ENCODE data around the gene TAAR5. TPM values are rescaled to one million over a fixed set of nuclear protein-coding genes. Genes with fewer than 3 reads are reported as not detected.

TAAR5 gene
- polyA plus RNA-seq, 1 of the 3 experiments (the other 2 are of a cell fraction) = not detected

- 25% methylated on average over 6 of the region's 6 CpGs for WGBS (ENCODE audit: low lambda C conversion rate)
- Histone ChIP-seq H3K27ac (ENCODE audit: low read depth in 2 of 2, low read length in 1 of 2) (no peak within 1 kb of the TSS), H3K27me3 (ENCODE audit: insufficient read depth) (peaks cover 22% of the 10 kb centered on the region; the same call in 1 of the 2 replicates), H3K9me3 (no peaks in the 10 kb centered on the region), H3K9ac (no peak within 1 kb of the TSS), H3K9me2 (no peaks in the 10 kb centered on the region), H3K79me2 (ENCODE audit: insufficient read depth) (no peaks in the 10 kb centered on the region), H3K4me2 (no peak within 1 kb of the TSS), H3K4me1 (ENCODE audit: control insufficient read depth in 1 of 2, insufficient read depth in 2 of 2, low read depth in 1 of 2, low read length in 1 of 2) (no peaks in the 10 kb centered on the region), H2AFZ (ENCODE audit: low read depth) (no peak within 1 kb of the TSS), H3K4me3 (ENCODE audit: low read depth in 2 of 2, low read length in 1 of 2) (no peak within 1 kb of the TSS), H4K20me1 (ENCODE audit: insufficient read depth) (no peaks in the 10 kb centered on the region), H3K36me3 (replicated peaks in 1 of 2; ENCODE audit: control insufficient read depth in 1 of 2, insufficient read depth in 2 of 2, low read length in 1 of 2) (no peaks in the 10 kb centered on the region), H3F3A (replicated peaks; ENCODE audit: insufficient read depth) (no peaks in the 10 kb centered on the region)
- DNase-seq = no peak
- no peak for TF ChIP-seq GABPA (IDR thresholded peaks at IDR 0.05; ENCODE audit: low read depth)
- no peak for TF ChIP-seq FOXM1 (IDR thresholded peaks at IDR 0.05; ENCODE audit: low read depth)
- TF ChIP-seq MEF2A (IDR thresholded peaks at IDR 0.05; ENCODE audit: borderline replicate concordance, low read depth) = no peak
- no peak for TF ChIP-seq ZBTB33 (IDR thresholded peaks at IDR 0.05; ENCODE audit: borderline replicate concordance, low read depth)
- no peak for TF ChIP-seq EZH2phosphoT487 (IDR thresholded peaks at IDR 0.05; ENCODE audit: borderline replicate concordance, low read depth)
- TF ChIP-seq PBX3 (IDR thresholded peaks at IDR 0.05) = no peak
- no peak for TF ChIP-seq ELF1 (IDR thresholded peaks at IDR 0.05)
- no peak for TF ChIP-seq EP300 (IDR thresholded peaks at IDR 0.05; ENCODE audit: borderline replicate concordance in 1 of 2, low read depth in 1 of 2, low read length in 1 of 2)
- no peak for TF ChIP-seq POLR2AphosphoS5 (IDR thresholded peaks at IDR 0.05; ENCODE audit: low read depth, low read length)
- no peak for TF ChIP-seq NRF1 (IDR thresholded peaks at IDR 0.05; ENCODE audit: low read depth, low read length)
- no peak for TF ChIP-seq NFIC (IDR thresholded peaks at IDR 0.05; ENCODE audit: borderline replicate concordance)
- TF ChIP-seq GATA2 (CRISPR knock-in tag; IDR thresholded peaks at IDR 0.05) = no peak
- TF ChIP-seq MXI1 (IDR thresholded peaks at IDR 0.05; ENCODE audit: low read depth, low read length) = no peak
- POLR2A ChIA-PET = no interaction called here
- CTCF ChIA-PET = no interaction called here
Observed at GRCh38 chr6:132624175-132624574, 34.6 kb upstream of the TAAR5 start, which contains the start of gene TAAR2. Gene TAAR2 (minus strand): TSS chr6:132624275. CDS start chr6:132624275, 0 bp downstream.

- Histone ChIP-seq H3K4me1 (ENCODE audit: control insufficient read depth in 1 of 2, insufficient read depth in 2 of 2, low read depth in 1 of 2, low read length in 1 of 2) (no peaks in the 10 kb centered on the region), H3K9me3 (no peaks in the 10 kb centered on the region), H3F3A (replicated peaks; ENCODE audit: insufficient read depth) (no peaks in the 10 kb centered on the region), H3K4me3 (ENCODE audit: low read depth in 2 of 2, low read length in 1 of 2) (no peak overlapping the region), H4K20me1 (ENCODE audit: insufficient read depth) (no peaks in the 10 kb centered on the region), H3K27me3 (ENCODE audit: insufficient read depth) (peaks cover 22% of the 10 kb centered on the region; the same call in 1 of the 2 replicates), H3K36me3 (replicated peaks in 1 of 2; ENCODE audit: control insufficient read depth in 1 of 2, insufficient read depth in 2 of 2, low read length in 1 of 2) (no peaks in the 10 kb centered on the region), H3K79me2 (ENCODE audit: insufficient read depth) (no peaks in the 10 kb centered on the region), H2AFZ (ENCODE audit: low read depth) (no peak overlapping the region), H3K4me2 (no peak overlapping the region), H3K9me2 (no peaks in the 10 kb centered on the region), H3K9ac (no peak overlapping the region), H3K27ac (ENCODE audit: low read depth in 2 of 2, low read length in 1 of 2) (no peak overlapping the region)
- no peak for DNase-seq
- WGBS (ENCODE audit: low lambda C conversion rate) = 31% methylated on average over 6 of the region's 6 CpGs
- ChIA-PET POLR2A (no interaction called here), CTCF (no interaction called here)
- TF ChIP-seq RAD21 (IDR thresholded peaks at IDR 0.05; ENCODE audit: low read length) = no peak
- TF ChIP-seq IRF3 (IDR thresholded peaks at IDR 0.05; ENCODE audit: low read depth, low read length) = no peak
- no peak for TF ChIP-seq USF2 (IDR thresholded peaks at IDR 0.05; ENCODE audit: borderline replicate concordance, low read depth, low read length)
- no peak for TF ChIP-seq ELF1 (IDR thresholded peaks at IDR 0.05)
- TF ChIP-seq ZBTB33 (IDR thresholded peaks at IDR 0.05; ENCODE audit: borderline replicate concordance, low read depth) = no peak
- TF ChIP-seq TAF1 (IDR thresholded peaks at IDR 0.05; ENCODE audit: borderline replicate concordance, low read depth, low read length) = no peak
- TF ChIP-seq EZH2phosphoT487 (IDR thresholded peaks at IDR 0.05; ENCODE audit: borderline replicate concordance, low read depth) = no peak
- no peak for TF ChIP-seq TCF12 (IDR thresholded peaks at IDR 0.05)
- no peak for TF ChIP-seq SIN3A (IDR thresholded peaks at IDR 0.05; ENCODE audit: borderline replicate concordance, low read depth, low read length)
Observed at GRCh38 chr6:132623106-132623845, 33.7 kb upstream of the TAAR5 start.

All from SK-N-SH (cell line).